Fibroblast of lung (primary cell): ENCODE results near the gene TUBA4A. TPM values are rescaled to one million over a fixed set of nuclear protein-coding genes. Genes with fewer than 3 reads are reported as not detected.
A peak's percentile ranks its signal among the peaks of the same experiment; 100 is the strongest.

Experiments
- DNase-seq, 2 donors: peaks; one replicate each; pipeline versions ENCODE4 v3.0.0 to v3.0.0-alpha.2; 2010; ENCODE audit warnings: low read depth in 2 of 2
- H2AFZ ChIP-seq: 2 replicates; pipeline ENCODE4 v1.5.1; 2012; ENCODE audit warnings: low read length, control low read depth, inconsistent platforms
- H3K27ac ChIP-seq: 2 replicates; pipeline ENCODE4 v1.5.1; 2011; ENCODE audit warnings: low read length, control low read depth; ENCODE audit not compliant: insufficient read depth
- H3K27me3 ChIP-seq: 2 replicates; pipeline ENCODE4 v1.5.1; 2011; ENCODE audit warnings: mild to moderate bottlenecking, low read length; ENCODE audit not compliant: control insufficient read depth, insufficient read depth
- H3K36me3 ChIP-seq: 2 replicates; pipeline ENCODE4 v1.5.1; 2011; ENCODE audit warnings: low read length; ENCODE audit not compliant: control insufficient read depth, insufficient read depth
- H3K4me1 ChIP-seq: 2 replicates; pipeline ENCODE4 v1.5.1; 2011; ENCODE audit warnings: low read length; ENCODE audit not compliant: control insufficient read depth, insufficient read depth; ENCODE audit errors: extremely low read depth
- H3K4me2 ChIP-seq: 2 replicates; pipeline ENCODE4 v1.5.1; 2011; ENCODE audit warnings: low read length, control low read depth; ENCODE audit not compliant: insufficient read depth; ENCODE audit errors: extremely low read depth
- H3K4me3 ChIP-seq, 4 experiments: fragments of 200-600 bp in 1 of 4; sonication (generic) in 1 of 4; replicated peaks in 1 of 4; 2 replicates each; pipeline ENCODE4 v1.5.1; 2011 to 2016; ENCODE audit warnings: low read length in 4 of 4, low read depth in 3 of 4, mild to moderate bottlenecking in 3 of 4, control low read depth in 2 of 4, inconsistent platforms in 1 of 4, mixed read lengths in 1 of 4; ENCODE audit not compliant: insufficient read depth in 1 of 4; ENCODE audit errors: control extremely low read depth in 1 of 4
- H3K79me2 ChIP-seq: 2 replicates; pipeline ENCODE4 v1.5.1; 2012; ENCODE audit warnings: mild to moderate bottlenecking, low read length, inconsistent platforms; ENCODE audit not compliant: control insufficient read depth, insufficient read depth
- H3K9ac ChIP-seq: 2 replicates; pipeline ENCODE4 v1.5.1; 2011; ENCODE audit warnings: mild to moderate bottlenecking, low read length, control low read depth; ENCODE audit not compliant: insufficient read depth
- H3K9me3 ChIP-seq: 2 replicates; pipeline ENCODE4 v1.5.1; 2012; ENCODE audit warnings: low read depth, low read length; ENCODE audit not compliant: control insufficient read depth, insufficient read depth
- H4K20me1 ChIP-seq: 2 replicates; pipeline ENCODE4 v1.5.1; 2011; ENCODE audit warnings: low read length; ENCODE audit not compliant: control insufficient read depth, insufficient read depth; ENCODE audit errors: extremely low read depth
- EZH2 ChIP-seq: IDR thresholded peaks from 2 replicates; pipeline ENCODE4 v1.5.1; 2012; ENCODE audit warnings: low read length, control low read depth, mild to moderate bottlenecking; ENCODE audit errors: missing control alignments
- polyA plus RNA-seq, 2 donors: library from polyadenylated mRNA; depleted of rRNA in 1 of 2; stranded (reverse) in 1 of 2; unstranded in 1 of 2; fragments of >200 nt; gene quantifications; 2 replicates each; pipeline ENCODE4 v1.2.1, GENCODE V29; 2011 to 2012; ENCODE audit warnings: missing spikeins in 1 of 2
- total RNA-seq: library from RNA; depleted of rRNA; stranded (reverse); fragments of >200 nt; gene quantifications from 2 replicates; pipeline ENCODE4 v1.2.1, GENCODE V29; 2014
- TF ChIP-seq, protein P1 (sequence below), 2 donors: IDR thresholded peaks in 1 of 2; conservative IDR thresholded peaks in 1 of 2; 1 replicate in 1 of 2; 2 replicates in 1 of 2; pipeline ENCODE4 v1.5.1; 2011 to 2012; ENCODE audit warnings: low read length in 2 of 2, control low read depth in 1 of 2, inconsistent platforms in 1 of 2, low read depth in 1 of 2, mild to moderate bottlenecking in 1 of 2

TUBA4A gene
- total and polyA plus RNA-seq, 2 donors (not counting 1 experiment from before 2014, with no cell fraction given) = 5.6 to 14.7 TPM

DNA sequence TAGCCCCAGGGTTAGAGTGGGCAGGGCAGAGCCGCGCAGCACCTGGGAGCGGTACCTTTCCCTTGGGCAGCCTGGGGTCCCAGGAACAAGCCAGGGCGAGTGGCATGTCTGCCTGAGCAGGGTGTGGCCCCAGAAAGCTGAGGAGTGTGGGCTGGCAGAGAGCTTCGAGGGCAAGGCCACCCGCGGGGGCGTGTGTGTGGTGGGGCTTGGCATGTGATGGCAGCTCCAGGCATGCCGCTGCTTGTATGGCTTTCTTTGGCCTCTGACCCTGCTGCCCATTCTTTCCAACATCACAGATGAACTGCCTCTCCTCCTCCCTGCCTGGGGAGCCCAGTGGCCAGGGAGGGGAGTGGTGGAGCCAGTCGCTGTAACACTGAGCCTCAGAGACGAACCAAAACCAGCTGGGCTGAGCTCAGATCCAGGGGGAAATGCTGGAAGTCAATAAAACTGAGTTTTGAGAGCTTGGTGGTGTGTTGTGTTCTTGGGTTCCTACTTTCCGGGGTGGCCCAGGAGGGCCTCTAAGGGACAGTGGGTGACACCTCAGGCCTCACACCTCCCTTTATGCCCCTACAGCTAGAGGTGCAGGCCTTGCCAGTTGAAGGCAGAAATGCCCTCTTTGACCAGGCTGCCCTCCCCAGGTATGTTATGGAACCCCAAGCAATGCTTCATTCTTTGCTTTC, 32.9 kb upstream of the TUBA4A start:
- Histone ChIP-seq H3K9ac (no peak overlapping the region), H3K4me2 (no peak overlapping the region), H3K27me3 (no peaks in the 10 kb centered on the region), H3K4me3 (no peak overlapping the region), H2AFZ (no peak overlapping the region), H3K79me2 (no peaks in the 10 kb centered on the region), H3K36me3 (peaks cover 21% of the 10 kb centered on the region), H3K27ac (peak overlapping the region; percentile 26), H3K4me1 (peaks cover 11% of the 10 kb centered on the region), H3K9me3 (no peaks in the 10 kb centered on the region), H4K20me1 (no peaks in the 10 kb centered on the region)
- TF ChIP-seq, protein P1, sequence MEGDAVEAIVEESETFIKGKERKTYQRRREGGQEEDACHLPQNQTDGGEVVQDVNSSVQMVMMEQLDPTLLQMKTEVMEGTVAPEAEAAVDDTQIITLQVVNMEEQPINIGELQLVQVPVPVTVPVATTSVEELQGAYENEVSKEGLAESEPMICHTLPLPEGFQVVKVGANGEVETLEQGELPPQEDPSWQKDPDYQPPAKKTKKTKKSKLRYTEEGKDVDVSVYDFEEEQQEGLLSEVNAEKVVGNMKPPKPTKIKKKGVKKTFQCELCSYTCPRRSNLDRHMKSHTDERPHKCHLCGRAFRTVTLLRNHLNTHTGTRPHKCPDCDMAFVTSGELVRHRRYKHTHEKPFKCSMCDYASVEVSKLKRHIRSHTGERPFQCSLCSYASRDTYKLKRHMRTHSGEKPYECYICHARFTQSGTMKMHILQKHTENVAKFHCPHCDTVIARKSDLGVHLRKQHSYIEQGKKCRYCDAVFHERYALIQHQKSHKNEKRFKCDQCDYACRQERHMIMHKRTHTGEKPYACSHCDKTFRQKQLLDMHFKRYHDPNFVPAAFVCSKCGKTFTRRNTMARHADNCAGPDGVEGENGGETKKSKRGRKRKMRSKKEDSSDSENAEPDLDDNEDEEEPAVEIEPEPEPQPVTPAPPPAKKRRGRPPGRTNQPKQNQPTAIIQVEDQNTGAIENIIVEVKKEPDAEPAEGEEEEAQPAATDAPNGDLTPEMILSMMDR (conservative IDR thresholded peaks at IDR 0.05 in 1 of 2, IDR thresholded peaks at IDR 0.05 in 1 of 2; ENCODE audit: low read depth in 1 of 2, low read length in 2 of 2) = no peak
- no peak for TF ChIP-seq EZH2
- DNase-seq = peak in 1 of 2 donors; percentile 65

DNA sequence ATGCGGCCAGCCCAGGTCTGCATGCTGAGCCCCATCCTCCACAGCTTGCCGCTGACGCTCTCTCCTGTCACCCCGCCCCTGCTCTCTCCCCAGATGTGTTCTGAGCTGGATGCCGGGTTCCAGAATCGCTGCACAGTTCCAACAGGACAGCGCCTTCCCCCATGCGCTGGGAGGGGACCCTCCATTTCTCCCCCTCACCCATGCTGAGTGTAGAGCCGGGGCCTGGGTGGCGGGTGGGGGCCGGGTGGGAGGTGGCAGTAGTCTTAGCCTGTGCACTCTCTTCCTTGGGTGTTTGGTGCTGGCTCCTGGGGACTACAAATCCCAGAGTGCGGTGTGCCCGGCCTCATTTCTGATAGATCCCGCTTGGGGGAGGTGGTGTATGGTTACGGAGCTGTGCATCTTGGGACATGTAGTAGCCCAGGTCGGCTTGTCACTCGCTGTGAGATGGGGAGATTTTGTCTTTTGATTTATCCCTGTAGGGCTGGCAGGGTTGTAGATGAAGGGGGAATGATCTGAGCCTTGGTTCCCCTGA, 32.2 kb upstream of the TUBA4A start:
- Histone ChIP-seq H3K79me2 (no peaks in the 10 kb centered on the region), H3K9ac (no peak overlapping the region), H3K36me3 (peaks cover 25% of the 10 kb centered on the region), H3K27me3 (no peaks in the 10 kb centered on the region), H3K4me1 (peaks cover 11% of the 10 kb centered on the region), H2AFZ (no peak overlapping the region), H4K20me1 (no peaks in the 10 kb centered on the region), H3K4me3 (no peak overlapping the region), H3K27ac (peak overlapping the region; percentile 26), H3K4me2 (no peak overlapping the region), H3K9me3 (no peaks in the 10 kb centered on the region)
- peak; percentile 48 to 81 for DNase-seq
- no peak for TF ChIP-seq EZH2
- TF ChIP-seq, protein P1 (conservative IDR thresholded peaks at IDR 0.05 in 1 of 2, IDR thresholded peaks at IDR 0.05 in 1 of 2; ENCODE audit: low read depth in 1 of 2, low read length in 2 of 2) = no peak

DNA sequence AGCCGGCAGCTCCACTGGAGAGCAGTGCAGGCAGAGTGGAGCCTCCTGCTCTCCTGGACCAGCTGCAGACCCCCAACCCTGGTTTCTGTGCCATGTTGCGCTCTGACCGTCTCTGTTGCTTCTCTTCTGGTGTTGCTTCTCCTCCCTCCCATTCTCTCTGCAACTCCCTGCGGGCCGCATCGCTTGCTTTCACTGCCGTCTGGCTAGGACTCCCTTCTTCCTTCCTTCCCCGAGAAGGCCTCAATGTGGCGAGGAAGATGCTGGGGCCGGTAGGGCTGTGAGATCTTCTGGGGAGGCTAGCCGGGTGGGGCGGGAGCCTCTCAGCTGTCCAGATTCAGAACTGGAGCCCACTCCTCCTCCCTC, 31.6 kb upstream of the TUBA4A start:
- peaks cover 14% of the 10 kb centered on the region for H3K4me1 ChIP-seq
- H2AFZ ChIP-seq = no peak overlapping the region
- H3K4me2 ChIP-seq = no peak overlapping the region
- H3K9ac ChIP-seq = no peak overlapping the region
- no peak overlapping the region for H3K4me3 ChIP-seq
- peaks cover 30% of the 10 kb centered on the region for H3K36me3 ChIP-seq
- peaks cover 3% of the 10 kb centered on the region for H3K79me2 ChIP-seq
- no peaks in the 10 kb centered on the region for H3K27me3 ChIP-seq
- DNase-seq = no peak
- no peak for TF ChIP-seq EZH2
- TF ChIP-seq, protein P1 (conservative IDR thresholded peaks at IDR 0.05 in 1 of 2, IDR thresholded peaks at IDR 0.05 in 1 of 2; ENCODE audit: low read depth in 1 of 2, low read length in 2 of 2) = no peak
- H4K20me1 ChIP-seq = no peaks in the 10 kb centered on the region
- no peaks in the 10 kb centered on the region for H3K9me3 ChIP-seq
- no peak overlapping the region for H3K27ac ChIP-seq
